SU-DHL-6 (cell line): ENCODE results near the gene POLA1.

Experiments
- H2AFZ ChIP-seq: fragments of 200-600 bp; sonication (generic); 2 replicates; pipeline ENCODE4 v1.6.1; 2014; ENCODE audit warnings: low read depth, mild to moderate bottlenecking, moderate library complexity, mixed read lengths, antibody characterized with exemption, low read length; ENCODE audit not compliant: severe bottlenecking
- H3F3A ChIP-seq: fragments of 200-600 bp; shearing (Covaris generic); 2 replicates; pipeline ENCODE4 v1.6.0; 2016; ENCODE audit warnings: antibody characterized with exemption, mild to moderate bottlenecking; ENCODE audit not compliant: insufficient read depth
- H3K27ac ChIP-seq: fragments of 200-600 bp; sonication (generic); 2 replicates; pipeline ENCODE4 v1.5.1; 2016; ENCODE audit warnings: low read depth, mild to moderate bottlenecking, low read length, moderate library complexity, mixed read lengths
- H3K27me3 ChIP-seq: fragments of 200-600 bp; sonication (generic), shearing (Covaris generic); 2 replicates; pipeline ENCODE4 v1.6.0; 2014; ENCODE audit warnings: mild to moderate bottlenecking, low read length
- H3K36me3 ChIP-seq: fragments of 200-600 bp; sonication (generic); 2 replicates; pipeline ENCODE4 v1.6.1; 2014; ENCODE audit warnings: mild to moderate bottlenecking, low read length, mixed read lengths
- H3K4me2 ChIP-seq: fragments of 300-600, 200-600 bp; shearing (Covaris generic), sonication (generic); 2 replicates; pipeline ENCODE4 v1.6.0; 2014; ENCODE audit warnings: low read length, low read depth, mild to moderate bottlenecking; ENCODE audit not compliant: poor library complexity, severe bottlenecking
- H3K4me3 ChIP-seq: fragments of 200-600 bp; sonication (generic); 2 replicates; pipeline ENCODE4 v1.5.1; 2014; ENCODE audit warnings: antibody characterized with exemption, low read length, mild to moderate bottlenecking, mixed read lengths; ENCODE audit not compliant: insufficient read depth, poor library complexity, severe bottlenecking
- H3K79me2 ChIP-seq: fragments of 200-600 bp; sonication (generic); 2 replicates; pipeline ENCODE4 v1.6.1; 2014; ENCODE audit warnings: mild to moderate bottlenecking, low read length, moderate library complexity; ENCODE audit not compliant: insufficient read depth
- H3K9ac ChIP-seq: fragments of 200-600 bp; sonication (generic); 2 replicates; pipeline ENCODE4 v1.7.0; 2014; ENCODE audit warnings: mild to moderate bottlenecking, low read length
- H3K9me2 ChIP-seq: fragments of 200-600 bp; sonication (generic); replicated peaks from 2 replicates; pipeline ENCODE4 v1.6.1; 2014; ENCODE audit warnings: low read length; ENCODE audit not compliant: insufficient read depth
- H3K9me3 ChIP-seq: fragments of 200-600 bp; sonication (generic); 2 replicates; pipeline ENCODE4 v1.6.1; 2014; ENCODE audit warnings: low read length, mixed read lengths; ENCODE audit not compliant: insufficient read depth
- H4K20me1 ChIP-seq: fragments of 200-600 bp; sonication (generic); 2 replicates; pipeline ENCODE4 v1.6.1; 2014; ENCODE audit warnings: low read depth, mild to moderate bottlenecking, antibody characterized with exemption, low read length, moderate library complexity, mixed read lengths
- EZH2phosphoT487 ChIP-seq: fragments of 200-600 bp; sonication (generic), shearing (Covaris generic); conservative IDR thresholded peaks from 2 replicates; pipeline ENCODE4 v1.6.1; 2018; ENCODE audit warnings: mild to moderate bottlenecking, antibody characterized with exemption, low read length, moderate library complexity, mixed read lengths
- TF ChIP-seq, protein P1 (sequence below): fragments of 200-600 bp; sonication (generic); IDR thresholded peaks from one replicate; pipeline ENCODE4 v1.5.1; 2017; ENCODE audit warnings: antibody characterized with exemption, mild to moderate bottlenecking, low read length, moderate library complexity; ENCODE audit not compliant: insufficient read depth, poor library complexity, severe bottlenecking

POLA1 gene

DNA sequence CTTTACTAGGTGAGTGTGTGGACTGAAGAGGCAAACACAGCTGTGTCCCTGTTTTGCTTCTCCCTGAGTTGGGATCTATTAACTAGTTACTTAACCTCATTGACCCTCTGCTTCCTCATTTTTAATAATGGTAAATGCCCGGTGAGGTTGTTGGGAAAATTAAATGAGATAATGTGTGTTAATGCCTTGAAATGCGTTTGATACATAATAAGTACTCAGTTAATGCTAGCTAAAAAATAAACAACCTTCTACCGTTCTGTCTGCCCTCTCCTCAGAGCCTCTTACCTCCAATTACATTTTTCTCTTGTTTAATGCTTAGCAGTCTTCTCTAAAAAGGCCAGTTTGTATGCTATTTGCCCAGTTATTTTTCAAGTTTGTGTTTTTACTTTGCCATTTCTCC lies 70.3 kb downstream of the POLA1 start:
- no peaks in the 10 kb centered on the region for H3K9me2 ChIP-seq
- H3K9me3 ChIP-seq, result no peaks in the 10 kb centered on the region
- no peak overlapping the region for H3K27ac ChIP-seq
- H3K79me2 ChIP-seq, result no peaks in the 10 kb centered on the region
- no peaks in the 10 kb centered on the region for H4K20me1 ChIP-seq
- no peaks in the 10 kb centered on the region for H3K27me3 ChIP-seq
- no peak overlapping the region for H3K4me3 ChIP-seq
- H2AFZ ChIP-seq, result no peak overlapping the region
- H3K4me2 ChIP-seq, result no peak overlapping the region
- H3K9ac ChIP-seq, result no peak overlapping the region
- H3F3A ChIP-seq, result no peaks in the 10 kb centered on the region
- TF ChIP-seq, protein P1, sequence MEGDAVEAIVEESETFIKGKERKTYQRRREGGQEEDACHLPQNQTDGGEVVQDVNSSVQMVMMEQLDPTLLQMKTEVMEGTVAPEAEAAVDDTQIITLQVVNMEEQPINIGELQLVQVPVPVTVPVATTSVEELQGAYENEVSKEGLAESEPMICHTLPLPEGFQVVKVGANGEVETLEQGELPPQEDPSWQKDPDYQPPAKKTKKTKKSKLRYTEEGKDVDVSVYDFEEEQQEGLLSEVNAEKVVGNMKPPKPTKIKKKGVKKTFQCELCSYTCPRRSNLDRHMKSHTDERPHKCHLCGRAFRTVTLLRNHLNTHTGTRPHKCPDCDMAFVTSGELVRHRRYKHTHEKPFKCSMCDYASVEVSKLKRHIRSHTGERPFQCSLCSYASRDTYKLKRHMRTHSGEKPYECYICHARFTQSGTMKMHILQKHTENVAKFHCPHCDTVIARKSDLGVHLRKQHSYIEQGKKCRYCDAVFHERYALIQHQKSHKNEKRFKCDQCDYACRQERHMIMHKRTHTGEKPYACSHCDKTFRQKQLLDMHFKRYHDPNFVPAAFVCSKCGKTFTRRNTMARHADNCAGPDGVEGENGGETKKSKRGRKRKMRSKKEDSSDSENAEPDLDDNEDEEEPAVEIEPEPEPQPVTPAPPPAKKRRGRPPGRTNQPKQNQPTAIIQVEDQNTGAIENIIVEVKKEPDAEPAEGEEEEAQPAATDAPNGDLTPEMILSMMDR, result no peak
- no peak for TF ChIP-seq EZH2phosphoT487
- peaks cover 10% of the 10 kb centered on the region; the same call in 1 of the 2 replicates for H3K36me3 ChIP-seq

DNA sequence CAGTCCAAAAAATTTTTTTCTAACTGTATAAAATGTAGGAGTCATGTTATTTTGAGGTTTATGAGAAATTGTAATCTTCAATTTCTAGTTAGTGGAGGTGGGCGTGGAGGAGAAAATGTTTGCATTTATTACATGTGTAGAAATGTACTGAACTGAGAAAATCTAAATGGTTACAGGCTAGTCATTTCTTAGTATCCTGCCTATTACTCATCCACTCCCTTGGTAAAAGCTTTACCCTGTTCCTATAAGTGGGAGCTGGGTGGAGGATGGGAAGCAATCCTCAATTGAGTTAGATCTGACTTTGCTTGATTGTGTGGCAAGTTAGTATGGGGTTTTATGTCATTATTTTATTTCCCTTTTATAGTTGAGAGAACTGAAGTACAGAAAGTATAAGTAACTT lies 73.8 kb downstream of the POLA1 start:
- H3K9me3 ChIP-seq, result no peaks in the 10 kb centered on the region
- H3K36me3 ChIP-seq, result peaks cover 7% of the 10 kb centered on the region; the same call in 1 of the 2 replicates
- H3K9ac ChIP-seq, result no peak overlapping the region
- no peak overlapping the region for H3K4me3 ChIP-seq
- no peaks in the 10 kb centered on the region for H4K20me1 ChIP-seq
- H3K79me2 ChIP-seq, result no peaks in the 10 kb centered on the region
- H3K9me2 ChIP-seq, result no peaks in the 10 kb centered on the region
- TF ChIP-seq, protein P1, result no peak
- no peak for TF ChIP-seq EZH2phosphoT487
- H3F3A ChIP-seq, result no peaks in the 10 kb centered on the region
- H2AFZ ChIP-seq, result no peak overlapping the region
- H3K27me3 ChIP-seq, result no peaks in the 10 kb centered on the region
- no peak overlapping the region for H3K27ac ChIP-seq
- no peak overlapping the region for H3K4me2 ChIP-seq

DNA sequence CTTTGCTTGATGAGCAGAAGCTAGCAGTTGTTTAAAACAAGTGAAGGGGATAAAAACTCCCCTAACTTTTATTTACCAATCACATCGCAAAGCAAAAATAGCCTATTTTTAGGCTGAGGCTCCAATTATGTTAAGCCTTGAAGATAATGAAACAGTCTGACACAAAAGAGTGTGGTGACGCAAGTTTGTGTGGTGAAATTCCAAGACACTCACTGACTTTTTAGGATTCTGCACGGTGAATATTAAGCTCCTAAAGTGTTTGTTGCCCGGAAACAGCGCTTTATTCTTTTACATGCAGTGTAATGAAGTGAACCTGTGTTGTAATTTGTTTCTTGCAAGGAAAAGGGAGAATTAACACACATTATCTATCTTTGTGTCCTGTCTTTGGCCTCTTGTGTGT lies 74.8 kb downstream of the POLA1 start:
- H3K79me2 ChIP-seq, result no peaks in the 10 kb centered on the region
- no peak overlapping the region for H3K27ac ChIP-seq
- H3K4me3 ChIP-seq, result no peak overlapping the region
- H3F3A ChIP-seq, result no peaks in the 10 kb centered on the region
- no peak overlapping the region for H3K9ac ChIP-seq
- H3K9me3 ChIP-seq, result no peaks in the 10 kb centered on the region
- H4K20me1 ChIP-seq, result no peaks in the 10 kb centered on the region
- H2AFZ ChIP-seq, result no peak overlapping the region
- no peaks in the 10 kb centered on the region for H3K9me2 ChIP-seq
- TF ChIP-seq, protein P1, result no peak
- TF ChIP-seq EZH2phosphoT487, result no peak
- H3K4me2 ChIP-seq, result no peak overlapping the region
- peaks cover 7% of the 10 kb centered on the region; the same call in 1 of the 2 replicates for H3K36me3 ChIP-seq
- no peaks in the 10 kb centered on the region for H3K27me3 ChIP-seq
